ENCODE results near the gene MIPOL1.

The MIPOL1 gene

DNA sequence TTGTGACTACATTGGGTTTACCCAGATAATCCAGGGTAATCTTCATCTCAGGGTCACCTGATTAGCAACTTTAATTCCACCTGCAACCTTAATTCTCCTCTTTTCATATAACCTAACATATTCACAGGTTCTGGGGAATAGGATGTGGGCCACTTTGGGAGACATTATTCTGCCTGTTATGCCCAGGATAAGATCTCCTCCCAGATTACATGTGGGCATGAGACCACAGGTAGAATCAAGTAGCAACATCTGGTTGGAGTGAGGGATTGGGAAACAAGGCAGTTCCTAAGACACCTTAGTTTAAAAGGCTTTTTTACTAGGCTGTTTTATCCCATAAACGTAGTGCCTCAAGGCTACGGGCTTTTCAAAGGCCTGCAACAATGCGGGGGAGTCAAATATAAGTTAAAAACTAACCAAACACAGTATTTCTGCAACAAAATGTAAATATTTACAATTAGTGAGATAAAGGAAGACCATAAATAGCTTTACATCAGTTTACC is 215.8 kb downstream of the MIPOL1 start:
- DNase-seq (ENCODE audit: extremely low read depth, low read depth) = no peak
- TF ChIP-seq, protein P1, sequence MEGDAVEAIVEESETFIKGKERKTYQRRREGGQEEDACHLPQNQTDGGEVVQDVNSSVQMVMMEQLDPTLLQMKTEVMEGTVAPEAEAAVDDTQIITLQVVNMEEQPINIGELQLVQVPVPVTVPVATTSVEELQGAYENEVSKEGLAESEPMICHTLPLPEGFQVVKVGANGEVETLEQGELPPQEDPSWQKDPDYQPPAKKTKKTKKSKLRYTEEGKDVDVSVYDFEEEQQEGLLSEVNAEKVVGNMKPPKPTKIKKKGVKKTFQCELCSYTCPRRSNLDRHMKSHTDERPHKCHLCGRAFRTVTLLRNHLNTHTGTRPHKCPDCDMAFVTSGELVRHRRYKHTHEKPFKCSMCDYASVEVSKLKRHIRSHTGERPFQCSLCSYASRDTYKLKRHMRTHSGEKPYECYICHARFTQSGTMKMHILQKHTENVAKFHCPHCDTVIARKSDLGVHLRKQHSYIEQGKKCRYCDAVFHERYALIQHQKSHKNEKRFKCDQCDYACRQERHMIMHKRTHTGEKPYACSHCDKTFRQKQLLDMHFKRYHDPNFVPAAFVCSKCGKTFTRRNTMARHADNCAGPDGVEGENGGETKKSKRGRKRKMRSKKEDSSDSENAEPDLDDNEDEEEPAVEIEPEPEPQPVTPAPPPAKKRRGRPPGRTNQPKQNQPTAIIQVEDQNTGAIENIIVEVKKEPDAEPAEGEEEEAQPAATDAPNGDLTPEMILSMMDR (IDR thresholded peaks at IDR 0.05; ENCODE audit: low read depth, low read length) = no peak

DNA sequence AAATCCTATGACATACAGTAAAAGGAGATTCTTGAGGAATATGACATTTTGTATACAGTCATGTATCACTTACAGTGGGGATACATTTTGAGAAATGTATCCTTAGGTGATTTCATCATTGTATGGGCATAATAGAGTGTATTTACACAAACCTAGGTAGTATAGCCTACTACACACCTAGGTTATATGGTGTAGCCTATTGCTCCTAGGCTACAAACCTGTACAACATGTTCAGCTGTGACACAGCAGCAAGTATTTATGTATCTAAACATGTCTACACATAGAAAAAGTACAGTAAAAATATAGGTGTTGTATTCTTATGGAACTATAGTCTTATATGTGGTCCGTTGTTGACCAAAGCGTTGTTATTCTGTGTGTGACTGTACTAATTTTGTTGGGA is 218.5 kb downstream of the MIPOL1 start:
- TF ChIP-seq, protein P1 (IDR thresholded peaks at IDR 0.05; ENCODE audit: low read depth, low read length) = no peak
- no peak for DNase-seq (ENCODE audit: extremely low read depth, low read depth)

DNA sequence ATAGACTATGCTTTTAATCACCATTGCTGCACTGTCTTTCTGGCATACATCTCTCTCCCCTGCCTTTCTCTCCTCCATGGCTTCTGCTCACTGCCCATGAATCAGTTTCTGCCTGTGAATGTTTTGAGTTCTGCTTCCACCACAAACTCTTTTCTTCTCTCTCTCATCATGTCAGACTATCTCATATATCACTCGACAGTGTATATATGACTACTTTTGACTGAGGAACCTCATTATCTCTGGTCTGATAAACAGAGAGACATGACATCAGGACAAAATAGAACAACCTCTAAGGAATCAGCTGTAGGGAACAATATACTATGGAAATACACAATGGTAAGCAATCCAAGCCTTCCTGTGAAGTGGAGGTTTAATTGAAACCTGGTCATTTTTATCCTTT is 219.4 kb downstream of the MIPOL1 start:
- TF ChIP-seq, protein P1 (IDR thresholded peaks at IDR 0.05; ENCODE audit: low read depth, low read length) = no peak
- DNase-seq (ENCODE audit: extremely low read depth, low read depth) = no peak

GRCh38 chr14:37417833-37418232 is 220.1 kb downstream of the MIPOL1 start:
- TF ChIP-seq, protein P1 (IDR thresholded peaks at IDR 0.05; ENCODE audit: low read depth, low read length) = no peak
- DNase-seq (ENCODE audit: extremely low read depth, low read depth) = no peak

DNA sequence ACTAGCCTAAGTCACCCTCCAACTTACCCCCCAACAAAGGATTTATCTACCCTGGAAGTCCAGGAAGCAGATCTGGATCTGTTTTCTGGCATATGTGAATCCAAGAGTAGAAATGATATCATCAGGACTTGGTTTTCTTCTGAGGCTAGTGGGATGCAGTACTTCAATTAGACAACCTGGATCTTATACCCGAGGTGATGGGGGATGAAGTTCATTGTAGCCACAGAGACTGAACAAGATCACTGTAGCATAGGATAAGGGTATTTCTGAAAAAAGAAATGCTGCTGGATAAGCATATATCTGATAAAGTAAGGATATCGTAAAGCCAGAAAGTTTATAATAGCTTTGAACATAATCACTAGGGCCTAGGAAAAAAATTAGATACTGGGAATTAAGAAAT is 222.9 kb downstream of the MIPOL1 start:
- no peak for DNase-seq (ENCODE audit: extremely low read depth, low read depth)
- TF ChIP-seq, protein P1 (IDR thresholded peaks at IDR 0.05; ENCODE audit: low read depth, low read length) = no peak

DNA sequence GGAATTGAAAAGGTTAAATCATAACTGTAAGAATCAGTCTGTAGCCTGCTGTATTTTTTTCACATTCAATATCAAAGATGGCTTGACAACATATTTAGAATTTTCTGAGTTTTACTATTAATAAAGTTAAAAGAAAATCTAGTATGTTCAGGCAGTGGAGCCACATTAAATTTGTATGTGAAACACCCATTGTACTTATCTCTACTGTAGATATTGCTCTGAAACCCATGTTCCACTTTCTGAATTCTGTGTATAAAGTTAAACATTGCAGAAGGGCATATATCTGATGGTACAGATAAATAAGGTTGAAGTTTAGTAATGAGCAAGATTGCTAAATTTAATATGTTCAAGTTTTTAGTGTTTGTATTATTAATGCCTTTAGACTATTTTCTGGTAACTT is 224.6 kb downstream of the MIPOL1 start:
- TF ChIP-seq, protein P1 (IDR thresholded peaks at IDR 0.05; ENCODE audit: low read depth, low read length) = no peak
- DNase-seq (ENCODE audit: extremely low read depth, low read depth) = no peak

DNA sequence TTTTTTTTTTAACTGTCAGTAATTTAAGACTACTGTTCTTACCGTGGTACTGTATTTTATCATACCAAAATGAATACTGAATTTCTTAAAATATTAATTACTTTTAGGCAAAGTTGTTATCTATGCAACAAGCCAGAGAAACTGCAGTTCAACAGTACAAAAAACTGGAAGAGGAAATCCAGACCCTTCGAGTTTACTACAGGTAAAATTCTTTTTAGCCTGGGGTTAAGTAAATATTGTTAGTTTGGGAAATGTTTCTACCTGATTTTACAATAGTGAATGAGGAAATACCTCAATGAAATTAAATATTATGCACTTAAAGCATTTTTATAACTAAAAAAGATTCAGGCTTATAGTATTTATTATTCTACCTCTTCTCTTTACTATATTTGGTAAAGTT is 225.0 kb downstream of the MIPOL1 start:
- DNase-seq (ENCODE audit: extremely low read depth, low read depth) = no peak
- TF ChIP-seq, protein P1 (IDR thresholded peaks at IDR 0.05; ENCODE audit: low read depth, low read length) = no peak
